Thyroid gland (tissue), 4 donors: ENCODE results near the gene PFDN1.

Experiments used
- POLR2A ChIP-seq, 2 donors: fragments of 450-650 bp; IDR thresholded peaks; one replicate each; pipeline ENCODE4 v1.6.1; 2017; ENCODE audit warnings: antibody characterized with exemption in 2 of 2, mild to moderate bottlenecking in 2 of 2, moderate library complexity in 1 of 2
- TF ChIP-seq, protein P1 (sequence below), 6 experiments: fragments of 200-600 bp in 3 of 6; fragments of 450-650 bp in 3 of 6; sonication (generic) in 3 of 6; IDR thresholded peaks; one replicate each; pipeline ENCODE4 v1.5.1; 2016 to 2019; ENCODE audit warnings: antibody characterized with exemption in 6 of 6, mild to moderate bottlenecking in 2 of 6, inconsistent platforms in 1 of 6, moderate library complexity in 1 of 6

- TF ChIP-seq, protein P1, sequence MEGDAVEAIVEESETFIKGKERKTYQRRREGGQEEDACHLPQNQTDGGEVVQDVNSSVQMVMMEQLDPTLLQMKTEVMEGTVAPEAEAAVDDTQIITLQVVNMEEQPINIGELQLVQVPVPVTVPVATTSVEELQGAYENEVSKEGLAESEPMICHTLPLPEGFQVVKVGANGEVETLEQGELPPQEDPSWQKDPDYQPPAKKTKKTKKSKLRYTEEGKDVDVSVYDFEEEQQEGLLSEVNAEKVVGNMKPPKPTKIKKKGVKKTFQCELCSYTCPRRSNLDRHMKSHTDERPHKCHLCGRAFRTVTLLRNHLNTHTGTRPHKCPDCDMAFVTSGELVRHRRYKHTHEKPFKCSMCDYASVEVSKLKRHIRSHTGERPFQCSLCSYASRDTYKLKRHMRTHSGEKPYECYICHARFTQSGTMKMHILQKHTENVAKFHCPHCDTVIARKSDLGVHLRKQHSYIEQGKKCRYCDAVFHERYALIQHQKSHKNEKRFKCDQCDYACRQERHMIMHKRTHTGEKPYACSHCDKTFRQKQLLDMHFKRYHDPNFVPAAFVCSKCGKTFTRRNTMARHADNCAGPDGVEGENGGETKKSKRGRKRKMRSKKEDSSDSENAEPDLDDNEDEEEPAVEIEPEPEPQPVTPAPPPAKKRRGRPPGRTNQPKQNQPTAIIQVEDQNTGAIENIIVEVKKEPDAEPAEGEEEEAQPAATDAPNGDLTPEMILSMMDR (IDR thresholded peaks at IDR 0.05), result no peak
- no peak for TF ChIP-seq POLR2A (IDR thresholded peaks at IDR 0.05)
Measured at GRCh38 chr5:140325486-140325885, 22.6 kb upstream of the PFDN1 start.
